Measurements from ENCODE around the gene GLT8D2.

GRCh38 chr12:104010121-104010520 lies 39.9 kb downstream of the GLT8D2 start:
- TF ChIP-seq CTCF (IDR thresholded peaks at IDR 0.05; ENCODE audit: poor library complexity) (no peak), EZH2 (IDR thresholded peaks at IDR 0.05; ENCODE audit: borderline replicate concordance) (no peak)
